IMR-90 (cell line): Measurements from ENCODE around the gene GPI.

Source experiments
- POLR2A ChIP-seq: IDR thresholded peaks from 2 replicates; pipeline ENCODE4 v1.6.1; 2012; ENCODE audit warnings: mild to moderate bottlenecking, low read depth, low read length
- RAD21 ChIP-seq: IDR thresholded peaks from 2 replicates; pipeline ENCODE4 v1.6.1; 2012; ENCODE audit warnings: low read length, improper control_type of control experiment
- SMC3 ChIP-seq: fragments of 150-350 bp; IDR thresholded peaks from 2 replicates; pipeline ENCODE4 v1.6.1; 2016; ENCODE audit warnings: low read depth, mild to moderate bottlenecking, antibody characterized with exemption, low read length, moderate library complexity
- USF2 ChIP-seq: fragments of 150-350 bp; IDR thresholded peaks from 2 replicates; pipeline ENCODE4 v1.6.1; 2017; ENCODE audit warnings: mild to moderate bottlenecking, antibody characterized with exemption, low read length, low read depth
- TF ChIP-seq, protein P1 (sequence below): conservative IDR thresholded peaks from 2 replicates; pipeline ENCODE4 v1.5.1; 2012; ENCODE audit warnings: mild to moderate bottlenecking, low read depth, low read length, improper control_type of control experiment

DNA sequence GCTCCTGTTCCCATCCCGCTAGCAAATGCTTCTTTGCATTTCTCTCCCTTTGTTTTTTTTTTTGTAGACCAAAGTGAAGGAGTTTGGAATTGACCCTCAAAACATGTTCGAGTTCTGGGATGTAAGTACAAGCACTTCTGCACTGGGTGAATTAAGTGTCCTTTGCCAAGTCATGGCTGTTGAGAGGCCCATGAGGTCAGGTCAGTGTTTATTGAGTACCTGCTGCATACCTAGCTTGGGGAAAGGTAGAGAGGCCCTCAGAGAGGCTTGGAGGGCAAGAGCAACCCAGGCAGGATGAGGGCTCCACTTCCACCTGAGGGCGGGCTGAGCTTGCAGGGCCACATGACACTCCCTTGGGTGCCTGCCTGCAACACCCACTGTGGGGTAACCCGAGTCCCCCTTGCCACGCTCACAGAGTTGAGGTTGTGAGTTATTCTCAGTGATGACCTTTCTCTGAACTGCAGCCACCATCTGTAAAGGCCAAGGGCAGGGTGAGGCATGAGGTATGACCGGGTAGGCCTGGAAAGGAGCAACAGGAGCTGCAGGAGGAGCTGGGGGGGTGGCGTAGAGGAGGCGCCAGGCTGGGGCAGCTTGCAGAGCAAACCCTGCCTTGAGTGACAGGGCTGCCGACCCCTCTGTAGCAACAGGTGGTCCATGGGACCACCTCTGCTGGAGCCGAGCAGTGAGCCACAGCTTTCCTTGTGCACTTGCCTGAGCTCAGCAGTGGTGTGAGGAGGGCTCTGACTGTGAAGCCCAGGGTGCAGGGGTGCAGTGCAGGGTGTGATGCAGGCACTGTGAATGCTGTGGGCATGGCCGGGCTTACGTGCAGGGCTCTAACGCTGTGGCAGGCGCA lies 16.6 kb downstream of the GPI start:
- TF ChIP-seq POLR2A (no peak), RAD21 (no peak), USF2 (no peak), SMC3 (no peak)
- TF ChIP-seq, protein P1, sequence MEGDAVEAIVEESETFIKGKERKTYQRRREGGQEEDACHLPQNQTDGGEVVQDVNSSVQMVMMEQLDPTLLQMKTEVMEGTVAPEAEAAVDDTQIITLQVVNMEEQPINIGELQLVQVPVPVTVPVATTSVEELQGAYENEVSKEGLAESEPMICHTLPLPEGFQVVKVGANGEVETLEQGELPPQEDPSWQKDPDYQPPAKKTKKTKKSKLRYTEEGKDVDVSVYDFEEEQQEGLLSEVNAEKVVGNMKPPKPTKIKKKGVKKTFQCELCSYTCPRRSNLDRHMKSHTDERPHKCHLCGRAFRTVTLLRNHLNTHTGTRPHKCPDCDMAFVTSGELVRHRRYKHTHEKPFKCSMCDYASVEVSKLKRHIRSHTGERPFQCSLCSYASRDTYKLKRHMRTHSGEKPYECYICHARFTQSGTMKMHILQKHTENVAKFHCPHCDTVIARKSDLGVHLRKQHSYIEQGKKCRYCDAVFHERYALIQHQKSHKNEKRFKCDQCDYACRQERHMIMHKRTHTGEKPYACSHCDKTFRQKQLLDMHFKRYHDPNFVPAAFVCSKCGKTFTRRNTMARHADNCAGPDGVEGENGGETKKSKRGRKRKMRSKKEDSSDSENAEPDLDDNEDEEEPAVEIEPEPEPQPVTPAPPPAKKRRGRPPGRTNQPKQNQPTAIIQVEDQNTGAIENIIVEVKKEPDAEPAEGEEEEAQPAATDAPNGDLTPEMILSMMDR: no peak
